Spleen (tissue), 7 donors: Measurements from ENCODE around the gene CRYL1.

Source experiments
- CTCF ChIP-seq, 11 experiments: fragments of 200-600 bp in 7 of 11; fragments of 450-650 bp in 4 of 11; sonication (generic) in 4 of 11; IDR thresholded peaks in 8 of 11; conservative IDR thresholded peaks in 3 of 11; 1 replicate in 7 of 11; 2 replicates in 4 of 11; pipeline versions ENCODE4 v1.4.0 to v1.8.0; 2016 to 2021; ENCODE audit warnings: antibody characterized with exemption in 11 of 11, inconsistent platforms in 4 of 11, mild to moderate bottlenecking in 1 of 11
- POLR2A ChIP-seq, 3 donors: fragments of 450-650 bp; IDR thresholded peaks; one replicate each; pipeline ENCODE4 v1.5.1; 2017; ENCODE audit warnings: antibody characterized with exemption in 3 of 3, mild to moderate bottlenecking in 1 of 3
- POLR2AphosphoS5 ChIP-seq, 3 donors: sonication (generic); formaldehyde crosslinking; IDR thresholded peaks; one replicate each; pipeline ENCODE4 v1.5.1; 2017; ENCODE audit warnings: antibody characterized with exemption in 3 of 3
- donor health status: DM: no; HTN: no; CAD: no; lungs with moderate emphysema.
- donor health status: DM: no; HTN: no; CAD: no.
- donor health status: DM: no; HTN: no; CAD: no.

GRCh38 chr13:20470136-20470535 is 55.5 kb downstream of the CRYL1 start:
- TF ChIP-seq CTCF (IDR thresholded peaks at IDR 0.05 in 8 of 11, conservative IDR thresholded peaks at IDR 0.05 in 3 of 11) (no peak), POLR2AphosphoS5 (IDR thresholded peaks at IDR 0.05) (no peak), POLR2A (IDR thresholded peaks at IDR 0.05) (no peak)
